PFSK-1 (cell line): ENCODE measurements around the gene ANXA6.

ENCODE experiments used
- POLR2AphosphoS5 ChIP-seq: IDR thresholded peaks from 2 replicates; pipeline ENCODE4 v1.6.1; 2012; ENCODE audit warnings: low read depth, mild to moderate bottlenecking, control low read depth, low read length, moderate library complexity
- TF ChIP-seq, protein P1 (sequence below), 2 experiments: IDR thresholded peaks; 2 replicates each; pipeline versions ENCODE4 v1.6.1 to v1.8.0; 2011 to 2012; ENCODE audit warnings: low read depth in 2 of 2, low read length in 2 of 2, control low read depth in 1 of 2, inconsistent platforms in 1 of 2, mild to moderate bottlenecking in 1 of 2, moderate library complexity in 1 of 2; ENCODE audit not compliant: insufficient read depth in 1 of 2

DNA sequence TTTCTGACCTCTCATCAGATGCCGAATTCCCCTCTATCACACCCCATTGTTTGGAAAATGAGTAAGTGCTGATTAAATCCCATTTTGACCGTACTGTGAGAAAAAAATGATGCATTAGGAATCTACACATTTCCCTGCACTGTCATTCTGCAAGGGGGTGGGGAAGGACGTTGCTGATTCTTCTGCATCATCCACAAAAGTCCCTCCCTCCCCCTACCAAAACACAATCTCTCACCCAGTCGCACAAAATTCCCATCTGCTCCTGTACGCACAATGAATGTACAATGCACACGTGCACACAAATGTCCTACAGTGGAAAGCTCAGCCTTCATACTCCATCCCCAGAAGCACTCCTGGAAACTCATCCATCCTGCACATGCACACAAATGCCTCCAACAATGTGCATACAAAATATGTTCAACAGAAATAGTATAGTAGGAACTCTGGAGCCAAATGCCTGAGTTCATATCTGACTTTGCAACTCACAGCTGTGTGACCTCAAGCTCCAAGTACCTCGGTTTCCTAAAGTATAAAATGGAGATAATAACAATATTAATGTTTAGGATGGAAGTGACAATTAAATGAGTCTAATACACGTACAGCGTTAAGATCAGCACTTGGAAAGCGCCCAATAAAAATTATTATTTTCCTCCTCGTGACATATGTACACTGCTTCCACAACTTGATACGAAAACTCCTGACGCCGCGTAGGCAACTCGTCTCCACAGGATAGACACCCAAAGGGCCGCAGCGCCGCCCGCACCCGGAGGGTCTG, 77.6 kb downstream of the ANXA6 start:
- TF ChIP-seq, protein P1, sequence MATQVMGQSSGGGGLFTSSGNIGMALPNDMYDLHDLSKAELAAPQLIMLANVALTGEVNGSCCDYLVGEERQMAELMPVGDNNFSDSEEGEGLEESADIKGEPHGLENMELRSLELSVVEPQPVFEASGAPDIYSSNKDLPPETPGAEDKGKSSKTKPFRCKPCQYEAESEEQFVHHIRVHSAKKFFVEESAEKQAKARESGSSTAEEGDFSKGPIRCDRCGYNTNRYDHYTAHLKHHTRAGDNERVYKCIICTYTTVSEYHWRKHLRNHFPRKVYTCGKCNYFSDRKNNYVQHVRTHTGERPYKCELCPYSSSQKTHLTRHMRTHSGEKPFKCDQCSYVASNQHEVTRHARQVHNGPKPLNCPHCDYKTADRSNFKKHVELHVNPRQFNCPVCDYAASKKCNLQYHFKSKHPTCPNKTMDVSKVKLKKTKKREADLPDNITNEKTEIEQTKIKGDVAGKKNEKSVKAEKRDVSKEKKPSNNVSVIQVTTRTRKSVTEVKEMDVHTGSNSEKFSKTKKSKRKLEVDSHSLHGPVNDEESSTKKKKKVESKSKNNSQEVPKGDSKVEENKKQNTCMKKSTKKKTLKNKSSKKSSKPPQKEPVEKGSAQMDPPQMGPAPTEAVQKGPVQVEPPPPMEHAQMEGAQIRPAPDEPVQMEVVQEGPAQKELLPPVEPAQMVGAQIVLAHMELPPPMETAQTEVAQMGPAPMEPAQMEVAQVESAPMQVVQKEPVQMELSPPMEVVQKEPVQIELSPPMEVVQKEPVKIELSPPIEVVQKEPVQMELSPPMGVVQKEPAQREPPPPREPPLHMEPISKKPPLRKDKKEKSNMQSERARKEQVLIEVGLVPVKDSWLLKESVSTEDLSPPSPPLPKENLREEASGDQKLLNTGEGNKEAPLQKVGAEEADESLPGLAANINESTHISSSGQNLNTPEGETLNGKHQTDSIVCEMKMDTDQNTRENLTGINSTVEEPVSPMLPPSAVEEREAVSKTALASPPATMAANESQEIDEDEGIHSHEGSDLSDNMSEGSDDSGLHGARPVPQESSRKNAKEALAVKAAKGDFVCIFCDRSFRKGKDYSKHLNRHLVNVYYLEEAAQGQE (IDR thresholded peaks at IDR 0.05; ENCODE audit: insufficient read depth in 1 of 2, low read depth in 2 of 2, low read length in 2 of 2), result peak in 1 of 2 experiments; percentile 78; a peak in 2 of 4 replicates
- TF ChIP-seq POLR2AphosphoS5, result no peak
